GM23248 (cell line): ENCODE measurements around the gene ABLIM3. TPM values are rescaled to one million over a fixed set of nuclear protein-coding genes. Genes with fewer than 3 reads are reported as not detected.
"Not testable (repeated sequence)": the region's sequence is repeated elsewhere in the genome, so short reads cannot be mapped to it uniquely, and the experiment has no call there.

Experiments
- DNase-seq: peaks from one replicate; pipeline ENCODE4 v3.0.0-alpha.2; 2015
- H2AFZ ChIP-seq: fragments of 200-600 bp; sonication (generic); 2 replicates; pipeline ENCODE4 v1.6.1; 2016; ENCODE audit warnings: antibody characterized with exemption
- H3F3A ChIP-seq: fragments of 200-600 bp; sonication (generic); 2 replicates; pipeline ENCODE4 v1.6.1; 2016; ENCODE audit warnings: mild to moderate bottlenecking, antibody characterized with exemption, mixed run types; ENCODE audit not compliant: insufficient read depth
- H3K27ac ChIP-seq: fragments of 200-600 bp; sonication (generic); 2 replicates; pipeline ENCODE4 v1.5.1; 2016; ENCODE audit warnings: mild to moderate bottlenecking
- H3K27me3 ChIP-seq: fragments of 200-600 bp; sonication (generic); replicated peaks from 2 replicates; pipeline ENCODE4 v1.6.1; 2016; ENCODE audit warnings: mild to moderate bottlenecking; ENCODE audit not compliant: insufficient read depth
- H3K36me3 ChIP-seq: fragments of 200-600 bp; sonication (generic); 2 replicates; pipeline ENCODE4 v1.6.1; 2016; ENCODE audit warnings: low read depth, mild to moderate bottlenecking
- H3K4me1 ChIP-seq: fragments of 200-600 bp; sonication (generic); 2 replicates; pipeline ENCODE4 v1.6.1; 2016; ENCODE audit warnings: mild to moderate bottlenecking; ENCODE audit not compliant: insufficient read depth
- H3K4me2 ChIP-seq: fragments of 200-600 bp; sonication (generic); one replicate; pipeline ENCODE4 v1.6.1; 2016; ENCODE audit warnings: mild to moderate bottlenecking; ENCODE audit not compliant: unreplicated experiment
- H3K4me3 ChIP-seq: fragments of 200-600 bp; sonication (generic); 2 replicates; pipeline ENCODE4 v1.5.1; 2016; ENCODE audit warnings: mild to moderate bottlenecking
- H3K79me2 ChIP-seq: fragments of 200-600 bp; sonication (generic); 2 replicates; pipeline ENCODE4 v1.6.1; 2016; ENCODE audit warnings: mild to moderate bottlenecking; ENCODE audit not compliant: insufficient read depth
- H3K9ac ChIP-seq: fragments of 200-600 bp; sonication (generic); 2 replicates; pipeline ENCODE4 v1.6.1; 2016; ENCODE audit warnings: mild to moderate bottlenecking
- H3K9me2 ChIP-seq: fragments of 200-600 bp; sonication (generic); 2 replicates; pipeline ENCODE4 v1.6.1; 2016; ENCODE audit warnings: mixed run types, mild to moderate bottlenecking, moderate library complexity; ENCODE audit not compliant: insufficient read depth
- H3K9me3 ChIP-seq: fragments of 200-600 bp; sonication (generic); one replicate; pipeline ENCODE4 v1.6.1; 2017; ENCODE audit warnings: low read depth
- H4K20me1 ChIP-seq: fragments of 200-600 bp; sonication (generic); 2 replicates; pipeline ENCODE4 v1.6.0; 2016; ENCODE audit not compliant: insufficient read depth
- EZH2 ChIP-seq: fragments of 200-600 bp; sonication (generic); IDR thresholded peaks from 2 replicates; pipeline ENCODE4 v1.6.1; 2018; ENCODE audit warnings: antibody characterized with exemption, mild to moderate bottlenecking; ENCODE audit not compliant: insufficient read depth, poor library complexity, severe bottlenecking
- EZH2phosphoT487 ChIP-seq: fragments of 200-600 bp; sonication (generic); IDR thresholded peaks from 2 replicates; pipeline ENCODE4 v1.6.1; 2018; ENCODE audit warnings: antibody characterized with exemption, moderate library complexity, mild to moderate bottlenecking, low read depth; ENCODE audit not compliant: insufficient read depth
- WGBS, 2 experiments: methylation state at CpG; one replicate each; pipeline ENCODE4 v1.1.6; 2015 to 2017; ENCODE audit warnings: low lambda C conversion rate in 2 of 2, low coverage in 1 of 2; ENCODE audit errors: missing lambda C conversion rate in 2 of 2; 5-methylcytosine and 5-hydroxymethylcytosine counted together
- in situ Hi-C: fragments of 300-500 bp; cut with MboI; formaldehyde crosslinking; loops from 2 replicates; pipeline ENCODE4 v1.15.0; 2020
- polyA plus RNA-seq: library from polyadenylated mRNA; unstranded; fragments of >200 nt; fragmentation: Nextera tagmentation; extraction: Ambion mirVana; gene quantifications from 2 replicates; pipeline ENCODE4 v1.2.1, GENCODE V29; 2016
- total RNA-seq: library from RNA; depleted of rRNA; stranded (reverse); fragments of >200 nt; shearing (Covaris generic); gene quantifications from 2 replicates; pipeline ENCODE4 v1.2.3, GENCODE V29; 2014

Gene ABLIM3
- total and polyA plus RNA-seq, 2 experiments from 2014 or later = 7.9 to 11.4 TPM

DNA sequence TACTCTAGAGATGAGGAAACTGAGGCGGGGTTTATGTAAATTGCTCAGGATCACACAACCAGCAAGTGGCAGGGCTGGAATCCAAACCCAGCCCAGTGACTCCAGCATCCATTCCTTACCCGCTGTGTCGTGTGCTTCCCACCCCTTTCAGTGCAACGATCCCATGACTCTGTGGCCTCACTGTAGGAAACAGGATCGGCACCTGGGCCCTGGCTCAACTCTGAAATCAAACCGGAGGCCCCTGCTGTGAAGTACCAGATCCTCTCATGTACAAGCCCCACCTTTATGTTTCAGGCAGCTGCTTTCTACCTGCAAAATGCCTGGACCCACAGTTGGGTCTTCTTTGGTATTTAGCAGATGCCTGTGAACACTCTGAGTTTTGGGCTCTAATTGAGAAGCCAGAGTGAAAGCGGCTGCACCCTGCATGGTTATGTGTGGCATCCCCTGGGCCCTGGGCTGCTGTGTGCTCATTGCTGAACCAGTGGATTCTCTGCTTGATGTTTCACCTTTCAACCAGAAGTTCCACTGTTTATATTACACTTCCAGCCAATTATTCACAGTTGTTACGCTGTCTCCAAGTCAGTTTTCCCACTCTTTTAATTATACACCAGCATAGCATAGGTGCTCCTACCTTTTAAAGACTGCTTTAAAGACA is 36.7 kb downstream of the ABLIM3 start:
- Histone ChIP-seq H3K9ac (no peak overlapping the region), H3K9me3 (no peaks in the 10 kb centered on the region), H3K79me2 (no peaks in the 10 kb centered on the region), H3K9me2 (no peaks in the 10 kb centered on the region), H4K20me1 (no peaks in the 10 kb centered on the region), H2AFZ (no peak overlapping the region), H3K4me1 (peaks cover 28% of the 10 kb centered on the region), H3K27ac (no peak overlapping the region), H3K36me3 (no peaks in the 10 kb centered on the region), H3K4me2 (no peak overlapping the region), H3K27me3 (no peaks in the 10 kb centered on the region), H3F3A (peaks cover 20% of the 10 kb centered on the region), H3K4me3 (no peak overlapping the region)
- 86 to 89% methylated on average over 8 of the region's 8 CpGs for WGBS, 2 experiments
- in situ Hi-C loops = no loop called here
- no peak for DNase-seq
- no peak for TF ChIP-seq EZH2
- no peak for TF ChIP-seq EZH2phosphoT487

DNA sequence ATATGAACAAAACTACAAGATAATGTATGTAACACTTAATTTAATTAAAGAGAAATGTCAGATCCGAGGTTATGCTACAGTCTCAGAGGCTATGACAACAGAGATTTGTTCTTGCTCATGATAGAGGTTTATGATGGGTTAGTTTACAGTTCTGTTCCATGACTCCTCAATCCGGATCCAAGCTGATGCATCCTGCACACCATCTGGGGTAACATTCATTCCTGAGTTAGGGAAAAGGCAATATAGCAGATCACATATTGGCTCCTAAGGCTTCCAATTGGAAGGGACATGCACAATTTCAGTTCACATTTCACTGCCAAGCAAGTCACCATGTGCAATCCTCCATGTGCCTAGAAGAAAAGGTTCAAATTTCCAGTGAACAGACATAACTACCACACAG is 40.4 kb downstream of the ABLIM3 start:
- H3K9ac ChIP-seq = no peak overlapping the region
- H3K9me2 ChIP-seq = no peaks in the 10 kb centered on the region
- no peak overlapping the region for H3K4me3 ChIP-seq
- no peaks in the 10 kb centered on the region for H3F3A ChIP-seq
- TF ChIP-seq EZH2phosphoT487 (no peak), EZH2 (no peak)
- WGBS, 2 experiments = 95% methylated on average over 2 of the region's 2 CpGs
- H3K27ac ChIP-seq = no peak overlapping the region
- H3K79me2 ChIP-seq = no peaks in the 10 kb centered on the region
- DNase-seq = no peak
- no peaks in the 10 kb centered on the region for H3K9me3 ChIP-seq
- no peak overlapping the region for H3K4me2 ChIP-seq
- no peaks in the 10 kb centered on the region for H3K27me3 ChIP-seq
- 0 out of 2 replicates have a peak, but pooled peaks cover 4% of the 10 kb centered on the region for H3K36me3 ChIP-seq
- H4K20me1 ChIP-seq = no peaks in the 10 kb centered on the region
- in situ Hi-C loops = no loop called here
- H2AFZ ChIP-seq = no peak overlapping the region
- no peaks in the 10 kb centered on the region for H3K4me1 ChIP-seq

DNA sequence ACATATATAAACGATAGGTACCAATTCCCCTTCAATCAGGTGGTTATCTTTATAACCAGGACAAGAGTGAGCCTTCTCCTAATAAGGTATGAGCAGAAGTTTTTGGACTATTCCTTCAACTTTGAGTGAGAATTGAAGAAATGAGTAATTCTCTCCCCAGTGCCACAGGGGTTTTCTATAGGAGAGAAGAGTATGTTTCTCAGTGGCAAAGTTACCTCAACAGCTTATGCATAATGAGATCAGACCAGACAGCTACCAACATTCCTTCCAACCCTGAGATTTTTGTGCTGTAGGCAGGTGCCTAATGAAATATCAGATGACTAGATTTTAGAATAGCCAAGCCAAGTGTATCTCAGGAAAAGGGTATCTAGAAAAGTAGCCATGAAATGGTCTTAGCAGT is 40.9 kb downstream of the ABLIM3 start:
- Histone ChIP-seq H3F3A (no peaks in the 10 kb centered on the region), H4K20me1 (no peaks in the 10 kb centered on the region), H3K79me2 (no peaks in the 10 kb centered on the region), H3K36me3 (0 out of 2 replicates have a peak, but pooled peaks cover 4% of the 10 kb centered on the region), H3K27me3 (no peaks in the 10 kb centered on the region), H3K9me3 (no peaks in the 10 kb centered on the region), H3K4me2 (no peak overlapping the region), H2AFZ (no peak overlapping the region), H3K4me1 (no peaks in the 10 kb centered on the region), H3K9me2 (no peaks in the 10 kb centered on the region), H3K4me3 (no peak overlapping the region), H3K9ac (no peak overlapping the region), H3K27ac (no peak overlapping the region)
- in situ Hi-C loops = no loop called here
- WGBS, 2 experiments = 100% methylated on average over 1 of the region's 1 CpG
- no peak for DNase-seq
- TF ChIP-seq EZH2phosphoT487 = no peak
- no peak for TF ChIP-seq EZH2

DNA sequence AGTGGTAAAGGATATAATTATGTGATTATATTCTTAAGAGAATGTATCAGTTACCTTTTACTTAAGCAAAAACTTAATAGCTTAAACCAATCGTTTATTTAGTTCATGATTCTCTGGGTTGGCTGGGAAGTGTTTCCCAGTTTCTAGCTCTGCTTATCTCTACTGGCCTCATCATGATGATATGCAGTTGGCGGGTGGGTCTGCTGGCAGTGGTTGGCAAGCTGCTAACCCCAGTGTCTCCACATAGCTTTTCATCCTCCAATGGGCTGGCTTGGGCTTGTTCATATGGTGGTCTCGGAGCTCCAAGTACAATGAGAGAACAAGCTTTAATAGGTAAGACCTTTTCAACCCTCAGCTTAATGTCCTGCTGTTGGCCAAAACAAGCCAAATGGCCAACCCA is 43.8 kb downstream of the ABLIM3 start:
- Histone ChIP-seq H3K9me2 (no peaks in the 10 kb centered on the region), H3K36me3 (0 out of 2 replicates have a peak, but pooled peaks cover 4% of the 10 kb centered on the region), H3K79me2 (no peaks in the 10 kb centered on the region), H3K27me3 (no peaks in the 10 kb centered on the region), H2AFZ (no peak overlapping the region), H3K4me1 (peaks cover 12% of the 10 kb centered on the region), H3K4me2 (no peak overlapping the region), H3F3A (peaks cover 12% of the 10 kb centered on the region; the same call in 1 of the 2 replicates), H3K9ac (no peak overlapping the region), H3K27ac (no peak overlapping the region), H3K9me3 (no peaks in the 10 kb centered on the region), H3K4me3 (no peak overlapping the region), H4K20me1 (no peaks in the 10 kb centered on the region)
- TF ChIP-seq EZH2 (no peak), EZH2phosphoT487 (no peak)
- in situ Hi-C loops = no loop called here
- 96 to 100% methylated on average over 3 of the region's 3 CpGs for WGBS, 2 experiments
- no peak for DNase-seq

DNA sequence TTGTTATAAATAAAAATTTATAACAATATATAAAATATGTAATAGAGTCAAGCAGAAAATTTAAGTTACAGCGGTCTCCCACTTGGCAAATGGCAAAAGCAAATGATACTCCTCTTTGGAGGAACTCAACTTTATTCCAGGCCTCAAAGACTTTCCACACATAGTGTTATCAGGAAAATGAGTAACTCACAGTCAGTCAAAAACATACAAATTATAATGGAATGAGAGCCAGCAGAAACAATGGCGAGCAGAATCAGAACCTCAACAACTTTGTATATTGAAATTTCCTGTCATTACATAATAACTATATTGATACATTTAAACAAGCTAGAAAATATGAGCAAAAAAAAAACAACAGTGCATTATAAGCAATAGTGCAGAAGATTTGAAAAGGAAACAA is 45.2 kb downstream of the ABLIM3 start:
- Histone ChIP-seq H3K4me2 (no peak overlapping the region), H3K9ac (no peak overlapping the region), H3K36me3 (0 out of 2 replicates have a peak, but pooled peaks cover 4% of the 10 kb centered on the region), H3K9me2 (no peaks in the 10 kb centered on the region), H3K4me3 (no peak overlapping the region), H3K4me1 (peaks cover 21% of the 10 kb centered on the region), H3K27me3 (no peaks in the 10 kb centered on the region), H3K27ac (no peak overlapping the region), H3F3A (peaks cover 12% of the 10 kb centered on the region; the same call in 1 of the 2 replicates), H4K20me1 (no peaks in the 10 kb centered on the region), H3K9me3 (no peaks in the 10 kb centered on the region), H2AFZ (no peak overlapping the region), H3K79me2 (no peaks in the 10 kb centered on the region)
- in situ Hi-C loops = no loop called here
- WGBS, 2 experiments = 68 to 78% methylated on average over 2 of the region's 2 CpGs
- TF ChIP-seq EZH2phosphoT487 = no peak
- no peak for TF ChIP-seq EZH2
- no peak for DNase-seq

DNA sequence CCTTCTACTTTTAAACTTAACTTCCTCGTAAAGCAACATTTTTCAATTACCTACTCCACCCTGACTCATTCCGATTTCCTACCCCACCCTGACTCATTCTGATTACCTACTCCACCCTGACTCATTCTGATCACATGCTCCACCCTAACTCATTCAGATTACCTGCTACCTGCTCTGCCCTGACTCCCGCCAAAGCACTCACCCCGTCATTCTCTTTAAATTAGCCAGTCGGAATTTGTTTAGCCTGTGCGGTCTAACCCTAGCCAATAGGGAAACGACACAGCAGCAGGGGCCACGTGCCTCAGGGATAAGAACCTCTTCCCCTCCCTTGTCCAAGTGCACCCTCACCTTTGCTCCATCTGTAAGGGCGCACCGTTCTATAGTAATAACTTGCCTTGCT is 46.3 kb downstream of the ABLIM3 start:
- peaks cover 12% of the 10 kb centered on the region; the same call in 1 of the 2 replicates for H3F3A ChIP-seq
- H3K27me3 ChIP-seq, H3K4me3 ChIP-seq, H2AFZ ChIP-seq, H3K9me3 ChIP-seq, H3K9ac ChIP-seq, H4K20me1 ChIP-seq, H3K4me2 ChIP-seq, H3K36me3 ChIP-seq, in situ Hi-C loops, DNase-seq, H3K27ac ChIP-seq, H3K79me2 ChIP-seq, H3K9me2 ChIP-seq: not testable (repeated sequence)
- WGBS, 2 experiments = 94 to 97% methylated on average over 10 of the region's 10 CpGs
- peaks cover 32% of the 10 kb centered on the region for H3K4me1 ChIP-seq
